ENCODE measurements around the gene NOPCHAP1. TPM values are rescaled to one million over a fixed set of nuclear protein-coding genes. Genes with fewer than 3 reads are reported as not detected.

Gene NOPCHAP1
- total and polyA plus RNA-seq, 2 donors from 2014 or later = 14.8 to 15.3 TPM

GRCh38 chr12:104953323-104953722 lies 32.8 kb upstream of the NOPCHAP1 start:
- TF ChIP-seq CTCF (IDR thresholded peaks at IDR 0.05; ENCODE audit: borderline replicate concordance, extremely low read depth, insufficient read depth) = no peak
- Histone ChIP-seq H3K36me3 (ENCODE audit: control insufficient read depth in 2 of 3, insufficient read depth in 3 of 3, low read length in 3 of 3) (no peaks in the 10 kb centered on the region), H3K4me3 (ENCODE audit: low read length in 3 of 3) (no peak overlapping the region), H3K9me3 (ENCODE audit: control insufficient read depth in 2 of 3, insufficient read depth in 1 of 3, low read length in 3 of 3) (no peaks in the 10 kb centered on the region), H3K27ac (ENCODE audit: low read depth in 2 of 2, low read length in 2 of 2) (no peak overlapping the region), H3K9ac (ENCODE audit: low read length in 3 of 3) (no peak overlapping the region), H3K27me3 (ENCODE audit: control insufficient read depth, insufficient read depth, low read length) (no peaks in the 10 kb centered on the region), H3K4me1 (ENCODE audit: control insufficient read depth in 2 of 3, insufficient read depth in 2 of 3, low read depth in 1 of 3, low read length in 3 of 3) (peaks cover 0 to 2% (median 0%) of the 10 kb centered on the region in 3 donors)
- DNase-seq (peak in 1 of 5 donors; percentile 9), FAIRE-seq (no peak)
- intact Hi-C loops (cut with DNase I) = no loop called here

GRCh38 chr12:104955703-104956102 lies 30.4 kb upstream of the NOPCHAP1 start:
- H3K27me3 ChIP-seq (ENCODE audit: control insufficient read depth, insufficient read depth, low read length) = no peaks in the 10 kb centered on the region
- TF ChIP-seq CTCF (IDR thresholded peaks at IDR 0.05; ENCODE audit: borderline replicate concordance, extremely low read depth, insufficient read depth) = no peak
- H3K27ac ChIP-seq (ENCODE audit: low read depth in 2 of 2, low read length in 2 of 2) = no peak overlapping the region
- H3K36me3 ChIP-seq (ENCODE audit: control insufficient read depth in 2 of 3, insufficient read depth in 3 of 3, low read length in 3 of 3) = no peaks in the 10 kb centered on the region
- no peak overlapping the region for H3K4me3 ChIP-seq (ENCODE audit: low read length in 3 of 3)
- peaks cover 0 to 6% (median 5%) of the 10 kb centered on the region in 3 donors for H3K4me1 ChIP-seq (ENCODE audit: control insufficient read depth in 2 of 3, insufficient read depth in 2 of 3, low read depth in 1 of 3, low read length in 3 of 3)
- FAIRE-seq = no peak
- no peaks in the 10 kb centered on the region for H3K9me3 ChIP-seq (ENCODE audit: control insufficient read depth in 2 of 3, insufficient read depth in 1 of 3, low read length in 3 of 3)
- intact Hi-C loops (cut with DNase I) = no loop called here
- no peak for DNase-seq
- H3K9ac ChIP-seq (ENCODE audit: low read length in 3 of 3) = no peak overlapping the region

GRCh38 chr12:104956870-104957718 lies 29.0 kb upstream of the NOPCHAP1 start:
- Histone ChIP-seq H3K27ac (ENCODE audit: low read depth in 2 of 2, low read length in 2 of 2) (no peak overlapping the region), H3K4me1 (ENCODE audit: control insufficient read depth in 2 of 3, insufficient read depth in 2 of 3, low read depth in 1 of 3, low read length in 3 of 3) (peaks cover 0 to 6% (median 5%) of the 10 kb centered on the region in 3 donors), H3K9me3 (ENCODE audit: control insufficient read depth in 2 of 3, insufficient read depth in 1 of 3, low read length in 3 of 3) (no peaks in the 10 kb centered on the region), H3K4me3 (ENCODE audit: low read length in 3 of 3) (peak overlapping the region; percentile 33 to 67 (median 60)), H3K27me3 (ENCODE audit: control insufficient read depth, insufficient read depth, low read length) (no peaks in the 10 kb centered on the region), H3K36me3 (ENCODE audit: control insufficient read depth in 2 of 3, insufficient read depth in 3 of 3, low read length in 3 of 3) (no peaks in the 10 kb centered on the region), H3K9ac (ENCODE audit: low read length in 3 of 3) (no peak overlapping the region)
- no peak for TF ChIP-seq CTCF (IDR thresholded peaks at IDR 0.05; ENCODE audit: borderline replicate concordance, extremely low read depth, insufficient read depth)
- DNase-seq = no peak
- intact Hi-C loops (cut with DNase I) = no loop called here
- no peak for FAIRE-seq

Data from kidney (tissue), 14 donors.